GM19025 (cell line): Measurements from ENCODE around the gene POU1F1.
A peak's percentile ranks its signal among the peaks of the same experiment; 100 is the strongest.
"Not testable (repeated sequence)": the region's sequence is repeated elsewhere in the genome, so short reads cannot be mapped to it uniquely, and the experiment has no call there.

Experiments
- ATAC-seq: cut with Tn5 transposase; IDR thresholded peaks from one replicate; pipeline ENCODE4 v1.9.1; 2021; ENCODE audit warnings: mild to moderate bottlenecking, low read depth, moderate library complexity; ENCODE audit not compliant: unreplicated experiment

The POU1F1 gene

DNA sequence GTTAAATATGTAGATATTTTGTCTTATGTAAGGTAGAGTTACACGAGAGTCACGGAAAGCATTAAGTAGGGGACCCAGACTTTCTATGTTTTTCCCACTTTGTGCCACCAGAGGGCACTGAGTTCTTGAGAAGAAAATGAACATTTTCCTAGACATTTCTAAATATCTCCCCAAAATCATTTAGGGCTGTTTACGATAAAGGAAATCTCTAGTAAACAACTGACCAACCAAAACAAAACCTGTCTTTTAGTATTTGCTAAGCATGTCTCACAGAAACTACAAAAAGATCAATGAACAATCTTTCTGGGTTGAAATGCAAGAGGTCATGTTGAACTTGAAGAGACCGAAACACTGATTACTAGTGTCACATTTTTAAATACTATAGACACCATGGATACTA, 16.1 kb downstream of the POU1F1 start:
- no peak for ATAC-seq

- ATAC-seq: no peak
These were observed 26.4 kb downstream of the POU1F1 start for GRCh38 chr3:87250009-87250408.

- no peak for ATAC-seq
These were observed 27.6 kb downstream of the POU1F1 start for GRCh38 chr3:87248831-87249230.

GRCh38 chr3:87248231-87248630, 28.2 kb downstream of the POU1F1 start:
- ATAC-seq: not testable (repeated sequence)

GRCh38 chr3:87247430-87247773, 29.0 kb downstream of the POU1F1 start:
- no peak for ATAC-seq

GRCh38 chr3:87246662-87247429, 29.5 kb downstream of the POU1F1 start:
- ATAC-seq: no peak

DNA sequence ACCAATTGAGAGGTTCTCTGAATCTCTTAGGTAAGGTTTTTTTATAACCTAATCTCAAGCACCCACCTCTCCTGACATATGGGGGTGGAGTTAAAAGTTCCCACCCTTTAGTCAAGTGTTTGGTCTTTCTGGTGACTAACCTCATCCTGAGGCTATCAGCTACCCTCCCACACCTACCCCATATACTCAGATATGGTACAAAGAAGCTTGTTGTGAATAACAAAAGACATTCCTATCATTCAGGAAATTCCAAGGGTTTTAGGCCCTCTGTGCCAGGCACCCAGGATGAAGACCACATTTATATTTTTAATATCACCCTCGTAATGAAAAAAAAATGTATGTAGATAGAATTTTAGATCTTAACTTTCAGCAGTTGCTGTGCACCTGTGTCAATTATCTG, 40.3 kb downstream of the POU1F1 start:
- no peak for ATAC-seq

DNA sequence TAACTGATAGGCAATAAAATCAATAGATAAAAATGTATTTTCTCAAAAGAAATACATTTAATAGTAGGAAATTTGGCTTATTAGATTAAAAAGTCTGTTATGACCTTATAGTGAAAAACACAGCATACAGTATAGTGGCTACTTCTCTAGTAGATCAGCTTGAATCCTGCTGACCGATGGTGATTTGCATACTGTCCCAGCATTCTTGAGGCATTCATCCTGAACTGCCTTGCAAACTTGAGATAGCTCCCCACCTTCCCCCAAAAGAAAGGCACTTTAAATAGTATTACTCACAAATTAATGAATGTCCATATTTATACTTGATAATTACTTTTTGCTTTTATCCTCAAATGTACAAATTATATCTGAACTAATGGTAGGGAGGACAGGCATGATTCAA, 42.6 kb downstream of the POU1F1 start:
- no peak for ATAC-seq

DNA sequence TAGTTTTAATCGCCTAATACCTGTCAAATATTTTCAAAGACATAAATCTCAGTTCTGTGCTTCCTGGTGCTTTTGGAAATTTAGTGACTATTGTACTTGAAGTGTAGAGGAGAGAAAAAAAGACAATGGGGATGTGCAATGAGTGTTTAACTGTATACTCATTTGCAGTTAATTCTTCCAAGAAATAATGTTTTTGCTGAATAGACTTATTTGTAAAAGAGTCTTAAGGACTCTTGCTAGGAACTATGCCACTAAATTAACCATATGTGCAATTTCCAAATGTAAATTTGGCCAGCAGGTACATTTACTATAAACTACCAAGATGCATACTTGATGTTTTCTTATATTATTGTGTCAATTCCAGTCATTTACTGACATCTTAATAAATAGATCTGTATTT, 47.3 kb downstream of the POU1F1 start:
- no peak for ATAC-seq

DNA sequence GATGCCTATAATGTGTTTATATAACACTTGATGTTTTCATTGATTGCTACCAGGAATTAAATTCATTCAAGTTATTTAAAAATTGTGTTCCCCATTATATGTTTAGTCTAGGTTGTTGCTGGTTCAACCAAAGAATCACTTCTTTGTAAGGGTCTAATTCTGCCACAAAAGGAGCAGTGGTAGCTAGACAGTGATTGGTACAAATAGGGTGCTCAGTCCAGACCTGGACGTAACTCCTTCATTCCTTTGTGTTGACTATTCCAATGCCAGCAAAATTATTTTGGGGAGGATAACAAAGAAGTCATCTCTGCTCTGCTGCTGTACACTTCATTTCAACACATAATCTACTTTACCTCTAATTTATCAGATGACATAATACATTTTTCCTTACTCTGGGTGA, 48.1 kb downstream of the POU1F1 start:
- no peak for ATAC-seq

DNA sequence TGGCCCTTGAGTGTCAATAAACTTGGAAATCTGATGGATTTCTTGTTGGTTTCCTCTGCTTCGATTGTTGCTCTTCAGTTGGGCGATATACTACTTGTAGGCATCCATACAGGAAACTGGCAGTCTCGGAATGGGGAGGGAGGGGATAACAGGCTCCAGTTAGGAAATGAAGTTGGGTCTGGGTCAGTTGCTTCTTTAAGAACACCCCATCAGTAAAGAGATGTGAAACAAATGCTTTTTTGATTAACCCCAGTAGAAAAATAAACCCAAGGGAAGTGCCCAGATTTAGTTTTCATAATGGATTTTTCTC, 48.6 kb downstream of the POU1F1 start:
- no peak for ATAC-seq

DNA sequence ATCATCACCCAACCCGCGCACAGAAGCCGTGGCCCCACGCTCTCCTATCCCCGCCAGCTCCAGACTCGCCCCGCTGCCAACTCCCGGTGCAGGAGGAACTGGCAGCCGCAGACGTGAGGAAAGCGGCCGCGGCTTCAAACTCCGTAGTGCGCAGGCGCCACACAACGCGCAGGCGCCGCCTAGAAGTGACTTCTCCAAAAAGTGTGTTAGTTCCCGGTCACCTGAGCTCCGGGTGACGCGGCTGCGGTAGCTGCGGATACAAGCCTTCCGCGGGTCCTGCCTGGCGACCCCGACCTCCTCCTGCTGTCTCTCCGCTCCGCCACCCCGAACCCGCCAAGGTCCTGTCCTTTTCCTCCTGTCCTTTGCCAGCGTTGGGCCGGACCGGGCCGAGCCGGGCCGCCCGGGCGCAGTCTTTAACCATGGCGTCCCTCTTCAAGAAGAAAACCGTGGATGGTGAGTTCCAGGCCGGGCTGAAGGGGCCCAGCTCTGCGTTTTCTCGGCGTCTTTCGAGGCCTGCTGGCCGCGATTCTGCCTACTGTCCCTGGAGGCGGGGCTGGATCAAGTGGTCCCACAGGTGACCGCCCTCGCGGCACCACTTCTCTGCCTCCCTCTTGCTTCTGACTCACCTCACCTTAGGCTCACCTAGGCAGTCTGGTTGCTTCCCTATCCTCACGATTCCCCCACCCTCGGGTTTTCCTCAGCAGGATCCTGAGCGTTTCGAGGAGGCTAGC, 49.1 kb downstream of the POU1F1 start, which contains the start of gene CHMP2B:
Gene CHMP2B, plus strand, starts transcription at position 206 of the 731 bp plus-strand sequence. Its CDS starts 214 bp downstream, at position 420.
- ATAC-seq: peak; percentile 95

GRCh38 chr3:87225659-87226058, 50.7 kb downstream of the POU1F1 start:
- ATAC-seq: no peak

DNA sequence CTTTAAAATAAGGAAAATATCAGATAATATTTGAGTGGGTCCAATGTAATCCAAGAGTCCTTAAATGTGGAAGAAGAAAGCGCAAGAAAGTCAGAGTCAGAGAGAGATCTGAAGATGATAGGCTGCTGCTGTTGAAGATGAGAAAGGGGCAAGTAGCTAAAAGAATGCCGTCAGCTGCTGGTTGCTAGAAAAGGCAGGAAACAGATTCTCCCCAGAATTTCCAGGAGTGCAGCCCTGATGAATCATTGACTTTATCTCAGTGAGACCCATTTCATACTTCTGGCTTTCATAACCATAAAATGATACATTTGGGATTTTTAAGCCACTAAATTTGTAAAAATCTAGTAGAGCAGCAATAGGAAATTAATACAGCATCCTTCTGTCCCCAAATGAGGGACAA, 56.8 kb downstream of the POU1F1 start:
- ATAC-seq: no peak

- ATAC-seq: no peak
These were observed 57.8 kb downstream of the POU1F1 start for GRCh38 chr3:87218560-87218959.
